Measurements from ENCODE around the gene RND3. TPM values are rescaled to one million over a fixed set of nuclear protein-coding genes. Genes with fewer than 3 reads are reported as not detected.

Gene RND3
- total RNA-seq, 1 experiment from 2014 or later, result 45.3 TPM

DNA sequence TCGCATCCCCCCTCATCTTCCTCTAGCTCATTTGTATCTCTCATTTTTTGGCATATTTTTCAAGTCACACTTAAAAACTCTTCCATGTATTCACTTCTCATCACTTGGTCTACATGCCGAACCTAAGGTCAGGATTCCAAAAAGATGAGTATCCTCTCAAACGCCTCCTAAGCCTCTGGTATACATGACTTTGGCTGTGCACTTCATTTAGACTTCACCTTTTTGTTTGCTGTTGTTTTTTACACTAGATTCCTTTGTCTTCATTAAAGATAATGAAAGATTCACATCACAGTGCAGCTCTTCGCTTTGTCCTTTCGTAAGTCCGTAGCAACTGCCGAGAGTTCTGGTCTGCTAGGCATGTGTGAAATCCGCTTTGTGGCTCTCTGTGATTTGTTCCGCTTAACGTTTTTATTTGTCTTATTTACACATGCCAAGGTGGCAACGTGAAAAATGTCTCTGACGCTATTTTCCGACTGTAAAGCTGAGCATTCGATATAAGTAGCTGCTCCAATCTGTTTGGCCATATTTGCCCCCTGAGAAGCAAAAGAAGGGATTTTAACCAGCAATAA is 17.7 kb downstream of the RND3 start:
- TF ChIP-seq TCF7L2 (IDR thresholded peaks at IDR 0.05; ENCODE audit: low read depth, low read length) (no peak), POLR2AphosphoS5 (IDR thresholded peaks at IDR 0.05; ENCODE audit: low read depth, low read length) (no peak), SIN3A (IDR thresholded peaks at IDR 0.05; ENCODE audit: borderline replicate concordance, insufficient read depth, low read depth, low read length) (no peak)
- TF ChIP-seq, protein P1, sequence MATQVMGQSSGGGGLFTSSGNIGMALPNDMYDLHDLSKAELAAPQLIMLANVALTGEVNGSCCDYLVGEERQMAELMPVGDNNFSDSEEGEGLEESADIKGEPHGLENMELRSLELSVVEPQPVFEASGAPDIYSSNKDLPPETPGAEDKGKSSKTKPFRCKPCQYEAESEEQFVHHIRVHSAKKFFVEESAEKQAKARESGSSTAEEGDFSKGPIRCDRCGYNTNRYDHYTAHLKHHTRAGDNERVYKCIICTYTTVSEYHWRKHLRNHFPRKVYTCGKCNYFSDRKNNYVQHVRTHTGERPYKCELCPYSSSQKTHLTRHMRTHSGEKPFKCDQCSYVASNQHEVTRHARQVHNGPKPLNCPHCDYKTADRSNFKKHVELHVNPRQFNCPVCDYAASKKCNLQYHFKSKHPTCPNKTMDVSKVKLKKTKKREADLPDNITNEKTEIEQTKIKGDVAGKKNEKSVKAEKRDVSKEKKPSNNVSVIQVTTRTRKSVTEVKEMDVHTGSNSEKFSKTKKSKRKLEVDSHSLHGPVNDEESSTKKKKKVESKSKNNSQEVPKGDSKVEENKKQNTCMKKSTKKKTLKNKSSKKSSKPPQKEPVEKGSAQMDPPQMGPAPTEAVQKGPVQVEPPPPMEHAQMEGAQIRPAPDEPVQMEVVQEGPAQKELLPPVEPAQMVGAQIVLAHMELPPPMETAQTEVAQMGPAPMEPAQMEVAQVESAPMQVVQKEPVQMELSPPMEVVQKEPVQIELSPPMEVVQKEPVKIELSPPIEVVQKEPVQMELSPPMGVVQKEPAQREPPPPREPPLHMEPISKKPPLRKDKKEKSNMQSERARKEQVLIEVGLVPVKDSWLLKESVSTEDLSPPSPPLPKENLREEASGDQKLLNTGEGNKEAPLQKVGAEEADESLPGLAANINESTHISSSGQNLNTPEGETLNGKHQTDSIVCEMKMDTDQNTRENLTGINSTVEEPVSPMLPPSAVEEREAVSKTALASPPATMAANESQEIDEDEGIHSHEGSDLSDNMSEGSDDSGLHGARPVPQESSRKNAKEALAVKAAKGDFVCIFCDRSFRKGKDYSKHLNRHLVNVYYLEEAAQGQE (IDR thresholded peaks at IDR 0.05; ENCODE audit: insufficient read depth in 1 of 2, low read depth in 2 of 2, low read length in 1 of 2), result no peak
- TF ChIP-seq, protein P2, sequence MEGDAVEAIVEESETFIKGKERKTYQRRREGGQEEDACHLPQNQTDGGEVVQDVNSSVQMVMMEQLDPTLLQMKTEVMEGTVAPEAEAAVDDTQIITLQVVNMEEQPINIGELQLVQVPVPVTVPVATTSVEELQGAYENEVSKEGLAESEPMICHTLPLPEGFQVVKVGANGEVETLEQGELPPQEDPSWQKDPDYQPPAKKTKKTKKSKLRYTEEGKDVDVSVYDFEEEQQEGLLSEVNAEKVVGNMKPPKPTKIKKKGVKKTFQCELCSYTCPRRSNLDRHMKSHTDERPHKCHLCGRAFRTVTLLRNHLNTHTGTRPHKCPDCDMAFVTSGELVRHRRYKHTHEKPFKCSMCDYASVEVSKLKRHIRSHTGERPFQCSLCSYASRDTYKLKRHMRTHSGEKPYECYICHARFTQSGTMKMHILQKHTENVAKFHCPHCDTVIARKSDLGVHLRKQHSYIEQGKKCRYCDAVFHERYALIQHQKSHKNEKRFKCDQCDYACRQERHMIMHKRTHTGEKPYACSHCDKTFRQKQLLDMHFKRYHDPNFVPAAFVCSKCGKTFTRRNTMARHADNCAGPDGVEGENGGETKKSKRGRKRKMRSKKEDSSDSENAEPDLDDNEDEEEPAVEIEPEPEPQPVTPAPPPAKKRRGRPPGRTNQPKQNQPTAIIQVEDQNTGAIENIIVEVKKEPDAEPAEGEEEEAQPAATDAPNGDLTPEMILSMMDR (IDR thresholded peaks at IDR 0.05), result no peak
- intact Hi-C loops (cut with micrococcal nuclease; ENCODE audit: unreplicated experiment), result no loop called here
- in situ Hi-C loops (cut with HindIII; ENCODE audit: low pct_unique_long_range_greater_than_20kb, low sequenced_read_pairs), result no loop called here
- H3K27me3 ChIP-seq (ENCODE audit: control insufficient read depth, insufficient read depth, low read length), result no peaks in the 10 kb centered on the region
- H3K9me3 ChIP-seq (ENCODE audit: control insufficient read depth, insufficient read depth, low read depth, low read length), result no peaks in the 10 kb centered on the region
- POLR2A ChIA-PET, result no interaction called here
- peaks cover 26% of the 10 kb centered on the region for H3K4me1 ChIP-seq (ENCODE audit: control insufficient read depth, insufficient read depth, low read length)
- DNase-seq (ENCODE audit: low read depth, low spot score), result no peak
- no peak overlapping the region for H3K4me3 ChIP-seq (ENCODE audit: low read depth in 2 of 2, low read length in 2 of 2)
- ATAC-seq, result no peak
- BruUV-seq (replicated peaks), result TSS peak; percentile 43
- CTCF ChIA-PET, result no interaction called here
- H3K27ac ChIP-seq (ENCODE audit: low read length), result no peak overlapping the region
- H3K36me3 ChIP-seq (ENCODE audit: control insufficient read depth, insufficient read depth, low read length), result peaks cover 46% of the 10 kb centered on the region

DNA sequence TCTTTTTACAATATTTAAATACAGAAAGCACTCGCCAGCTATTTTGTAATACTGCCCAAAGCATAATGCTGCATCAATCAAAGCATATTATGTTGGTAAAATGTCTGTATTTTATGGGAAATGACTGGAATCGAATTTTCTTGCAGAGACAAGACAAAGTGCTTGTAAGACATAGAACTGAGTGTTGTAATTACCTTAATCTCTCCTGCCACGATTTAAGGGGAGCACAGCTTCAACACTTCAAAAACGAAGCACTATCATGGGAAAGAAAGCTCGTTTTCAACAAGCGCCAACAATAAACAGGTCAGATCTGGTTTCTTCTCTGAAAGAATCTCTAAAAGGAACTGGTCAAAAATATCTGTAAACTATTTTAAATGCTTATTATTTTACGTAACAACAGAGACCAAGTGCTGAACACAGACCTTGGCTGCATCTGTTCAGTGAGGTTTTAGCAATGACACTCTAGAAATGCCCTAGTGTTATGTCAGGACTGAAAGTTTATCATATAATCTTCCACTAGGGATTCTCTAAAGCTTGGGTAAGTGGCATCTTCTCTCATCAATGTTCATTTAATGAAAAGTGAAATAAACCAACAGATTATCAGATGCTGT is 19.0 kb downstream of the RND3 start:
- intact Hi-C loops (cut with micrococcal nuclease; ENCODE audit: unreplicated experiment), result no loop called here
- Histone ChIP-seq H3K27ac (ENCODE audit: low read length) (no peak overlapping the region), H3K4me1 (ENCODE audit: control insufficient read depth, insufficient read depth, low read length) (peaks cover 17% of the 10 kb centered on the region), H3K4me3 (ENCODE audit: low read depth in 2 of 2, low read length in 2 of 2) (no peak overlapping the region), H3K27me3 (ENCODE audit: control insufficient read depth, insufficient read depth, low read length) (no peaks in the 10 kb centered on the region), H3K9me3 (ENCODE audit: control insufficient read depth, insufficient read depth, low read depth, low read length) (no peaks in the 10 kb centered on the region), H3K36me3 (ENCODE audit: control insufficient read depth, insufficient read depth, low read length) (peaks cover 39% of the 10 kb centered on the region)
- POLR2A ChIA-PET, result no interaction called here
- in situ Hi-C loops (cut with HindIII; ENCODE audit: low pct_unique_long_range_greater_than_20kb, low sequenced_read_pairs), result no loop called here
- TF ChIP-seq TCF7L2 (IDR thresholded peaks at IDR 0.05; ENCODE audit: low read depth, low read length) (no peak), SIN3A (IDR thresholded peaks at IDR 0.05; ENCODE audit: borderline replicate concordance, insufficient read depth, low read depth, low read length) (no peak), POLR2AphosphoS5 (IDR thresholded peaks at IDR 0.05; ENCODE audit: low read depth, low read length) (no peak)
- TF ChIP-seq, protein P2 (IDR thresholded peaks at IDR 0.05), result no peak
- TF ChIP-seq, protein P1 (IDR thresholded peaks at IDR 0.05; ENCODE audit: insufficient read depth in 1 of 2, low read depth in 2 of 2, low read length in 1 of 2), result no peak
- DNase-seq (ENCODE audit: low read depth, low spot score) (no peak), ATAC-seq (no peak)
- no TSS peak for BruUV-seq (replicated peaks)
- CTCF ChIA-PET, result no interaction called here
